Suprapubic skin (tissue), 3 donors: ENCODE data around the gene SURF4.

Experiments used
- CTCF ChIP-seq, 2 donors: fragments of 200-600 bp in 1 of 2; fragments of 450-650 bp in 1 of 2; sonication (generic) in 1 of 2; IDR thresholded peaks; one replicate each; pipeline ENCODE4 v1.5.1; 2016 to 2019; ENCODE audit warnings: antibody characterized with exemption in 2 of 2, mild to moderate bottlenecking in 1 of 2, moderate library complexity in 1 of 2
- EP300 ChIP-seq: sonication (generic); formaldehyde crosslinking; IDR thresholded peaks from one replicate; pipeline ENCODE4 v1.6.1; 2017; ENCODE audit warnings: antibody characterized with exemption

GRCh38 chr9:133401588-133401987 lies 25.7 kb upstream of the SURF4 start:
- TF ChIP-seq CTCF (IDR thresholded peaks at IDR 0.05) (no peak), EP300 (no peak)
